C4-2B (cell line): Measurements from ENCODE around the gene DMAC1.

Experiments
- CTCF ChIP-seq: fragments of 450-650 bp; conservative IDR thresholded peaks from 2 replicates; pipeline ENCODE4 v1.5.1; 2017; ENCODE audit warnings: mild to moderate bottlenecking
- ZFX ChIP-seq: fragments of 450-650 bp; IDR thresholded peaks from 2 replicates; pipeline ENCODE4 v1.6.1; 2017

GRCh38 chr9:7841831-7842230, 42.3 kb upstream of the DMAC1 start:
- no peak for TF ChIP-seq CTCF
- no peak for TF ChIP-seq ZFX
